ENCODE results near the gene BAIAP2. TPM values are rescaled to one million over a fixed set of nuclear protein-coding genes. Genes with fewer than 3 reads are reported as not detected.

The BAIAP2 gene
- total and polyA plus RNA-seq, 10 of the 15 experiments (the other 5 are each of a cell fraction or from before 2014, with no cell fraction given): 0.15 to 1.2 (median 0.46) TPM; not detected in 2

- TF ChIP-seq, protein P1, sequence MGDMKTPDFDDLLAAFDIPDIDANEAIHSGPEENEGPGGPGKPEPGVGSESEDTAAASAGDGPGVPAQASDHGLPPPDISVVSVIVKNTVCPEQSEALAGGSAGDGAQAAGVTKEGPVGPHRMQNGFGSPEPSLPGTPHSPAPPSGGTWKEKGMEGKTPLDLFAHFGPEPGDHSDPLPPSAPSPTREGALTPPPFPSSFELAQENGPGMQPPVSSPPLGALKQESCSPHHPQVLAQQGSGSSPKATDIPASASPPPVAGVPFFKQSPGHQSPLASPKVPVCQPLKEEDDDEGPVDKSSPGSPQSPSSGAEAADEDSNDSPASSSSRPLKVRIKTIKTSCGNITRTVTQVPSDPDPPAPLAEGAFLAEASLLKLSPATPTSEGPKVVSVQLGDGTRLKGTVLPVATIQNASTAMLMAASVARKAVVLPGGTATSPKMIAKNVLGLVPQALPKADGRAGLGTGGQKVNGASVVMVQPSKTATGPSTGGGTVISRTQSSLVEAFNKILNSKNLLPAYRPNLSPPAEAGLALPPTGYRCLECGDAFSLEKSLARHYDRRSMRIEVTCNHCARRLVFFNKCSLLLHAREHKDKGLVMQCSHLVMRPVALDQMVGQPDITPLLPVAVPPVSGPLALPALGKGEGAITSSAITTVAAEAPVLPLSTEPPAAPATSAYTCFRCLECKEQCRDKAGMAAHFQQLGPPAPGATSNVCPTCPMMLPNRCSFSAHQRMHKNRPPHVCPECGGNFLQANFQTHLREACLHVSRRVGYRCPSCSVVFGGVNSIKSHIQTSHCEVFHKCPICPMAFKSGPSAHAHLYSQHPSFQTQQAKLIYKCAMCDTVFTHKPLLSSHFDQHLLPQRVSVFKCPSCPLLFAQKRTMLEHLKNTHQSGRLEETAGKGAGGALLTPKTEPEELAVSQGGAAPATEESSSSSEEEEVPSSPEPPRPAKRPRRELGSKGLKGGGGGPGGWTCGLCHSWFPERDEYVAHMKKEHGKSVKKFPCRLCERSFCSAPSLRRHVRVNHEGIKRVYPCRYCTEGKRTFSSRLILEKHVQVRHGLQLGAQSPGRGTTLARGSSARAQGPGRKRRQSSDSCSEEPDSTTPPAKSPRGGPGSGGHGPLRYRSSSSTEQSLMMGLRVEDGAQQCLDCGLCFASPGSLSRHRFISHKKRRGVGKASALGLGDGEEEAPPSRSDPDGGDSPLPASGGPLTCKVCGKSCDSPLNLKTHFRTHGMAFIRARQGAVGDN (IDR thresholded peaks at IDR 0.05): peak; percentile 33; the same call in 1 of the 2 replicates
- TF ChIP-seq NFXL1 (IDR thresholded peaks at IDR 0.05; ENCODE audit: borderline replicate concordance): no peak
- TF ChIP-seq POLR2A (IDR thresholded peaks at IDR 0.05; ENCODE audit: low read depth, low read length): peak; percentile 95
- TF ChIP-seq POLR2AphosphoS5 (IDR thresholded peaks at IDR 0.05; ENCODE audit: low read length): peak; percentile 85
- peak; percentile 95 for TF ChIP-seq PBX3 (IDR thresholded peaks at IDR 0.05; ENCODE audit: insufficient replicate concordance, low read depth, low read length)
- TF ChIP-seq, protein P2, sequence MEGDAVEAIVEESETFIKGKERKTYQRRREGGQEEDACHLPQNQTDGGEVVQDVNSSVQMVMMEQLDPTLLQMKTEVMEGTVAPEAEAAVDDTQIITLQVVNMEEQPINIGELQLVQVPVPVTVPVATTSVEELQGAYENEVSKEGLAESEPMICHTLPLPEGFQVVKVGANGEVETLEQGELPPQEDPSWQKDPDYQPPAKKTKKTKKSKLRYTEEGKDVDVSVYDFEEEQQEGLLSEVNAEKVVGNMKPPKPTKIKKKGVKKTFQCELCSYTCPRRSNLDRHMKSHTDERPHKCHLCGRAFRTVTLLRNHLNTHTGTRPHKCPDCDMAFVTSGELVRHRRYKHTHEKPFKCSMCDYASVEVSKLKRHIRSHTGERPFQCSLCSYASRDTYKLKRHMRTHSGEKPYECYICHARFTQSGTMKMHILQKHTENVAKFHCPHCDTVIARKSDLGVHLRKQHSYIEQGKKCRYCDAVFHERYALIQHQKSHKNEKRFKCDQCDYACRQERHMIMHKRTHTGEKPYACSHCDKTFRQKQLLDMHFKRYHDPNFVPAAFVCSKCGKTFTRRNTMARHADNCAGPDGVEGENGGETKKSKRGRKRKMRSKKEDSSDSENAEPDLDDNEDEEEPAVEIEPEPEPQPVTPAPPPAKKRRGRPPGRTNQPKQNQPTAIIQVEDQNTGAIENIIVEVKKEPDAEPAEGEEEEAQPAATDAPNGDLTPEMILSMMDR (IDR thresholded peaks at IDR 0.05 in 2 of 3, conservative IDR thresholded peaks at IDR 0.05 in 1 of 3; ENCODE audit: control insufficient read depth in 2 of 3, extremely low read depth in 1 of 3, insufficient read depth in 1 of 3, low read depth in 3 of 3, low read length in 3 of 3): peak in 1 of 3 experiments; percentile 3; a peak in 1 of 6 replicates
- TF ChIP-seq PKNOX1 (IDR thresholded peaks at IDR 0.05): peak; percentile 95
These were observed at the start of gene BAIAP2 (continued) for GRCh38 chr17:81034779-81035520.
